GM12878 (cell line): ENCODE data around the gene SNAPC2. TPM values are rescaled to one million over a fixed set of nuclear protein-coding genes. Genes with fewer than 3 reads are reported as not detected.

Experiments used
- ATAC-seq: fragments of 200-7000 bp; cut with Tn5 transposase; 3 replicates; pipeline ENCODE4 v1.9.1; 2020; ENCODE audit warnings: mild to moderate bottlenecking, moderate library complexity
- BruUV-seq: library from RNA; stranded (reverse); fragments of 400-500 nt; replicated peaks from 2 replicates; lab custom pipeline; 2021; lab: Mats Ljungman, UMichigan
- CTCF ChIA-PET: fragments of 300-600 bp; sonication (Branson Sonifier 250); formaldehyde crosslinking; extraction: SDS; loops from one replicate; lab custom pipeline; 2021; ENCODE audit warnings: inconsistent platforms; lab: Yijun Ruan, JAX
- POLR2A ChIA-PET: fragments of 350-600 bp; formaldehyde crosslinking; extraction: SDS; loops from one replicate; lab custom pipeline; 2021; ENCODE audit warnings: inconsistent platforms; lab: Charles Lee
- RAD21 ChIA-PET: fragments of 300-600 bp; sonication (Branson Sonifier 250); formaldehyde crosslinking; loops from one replicate; lab custom pipeline; 2023; ENCODE audit warnings: antibody characterized with exemption; ENCODE audit not compliant: unreplicated experiment; lab: Charles Lee
- SMC1A ChIA-PET: fragments of 300-600 bp; sonication (Branson Sonifier 250); formaldehyde crosslinking; loops from one replicate; lab custom pipeline; 2023; ENCODE audit not compliant: unreplicated experiment, uncharacterized antibody; lab: Charles Lee
- DNase-seq: peaks from one replicate; pipeline ENCODE4 v3.0.0-alpha.2; 2011; ENCODE audit warnings: low read depth, low spot score
- FAIRE-seq: peaks from 3 replicates; lab custom pipeline; 2011; peaks lifted over from hg19 to GRCh38; lab: Jason Lieb, UNC
- H2AFZ ChIP-seq: 2 replicates; pipeline ENCODE4 v1.6.0; 2011; ENCODE audit warnings: low read depth, low read length, control low read depth; ENCODE audit not compliant: control insufficient read depth
- H3K27ac ChIP-seq: 2 replicates; pipeline ENCODE4 v1.5.1; 2011; ENCODE audit warnings: control low read depth; ENCODE audit not compliant: control insufficient read depth, insufficient read depth
- H3K27me3 ChIP-seq, 2 experiments: replicated peaks in 1 of 2; 2 replicates each; pipeline versions ENCODE4 v1.6.0 to v1.6.1; 2011; ENCODE audit warnings: low read length in 1 of 2; ENCODE audit not compliant: control insufficient read depth in 2 of 2, insufficient read depth in 2 of 2
- H3K36me3 ChIP-seq, 2 experiments: 2 replicates each; pipeline ENCODE4 v1.5.1; 2011; ENCODE audit warnings: low read length in 1 of 2; ENCODE audit not compliant: control insufficient read depth in 2 of 2, insufficient read depth in 2 of 2
- H3K4me1 ChIP-seq: 2 replicates; pipeline ENCODE4 v1.6.1; 2011; ENCODE audit warnings: mild to moderate bottlenecking, low read length, moderate library complexity, mixed read lengths; ENCODE audit not compliant: control insufficient read depth, insufficient read depth
- H3K4me2 ChIP-seq: 2 replicates; pipeline ENCODE4 v1.6.0; 2011; ENCODE audit warnings: control low read depth; ENCODE audit not compliant: control insufficient read depth, insufficient read depth
- H3K4me3 ChIP-seq: fragments of 200-600 bp; sonication (generic); 2 replicates; pipeline ENCODE4 v1.5.1; 2016
- H3K79me2 ChIP-seq: 2 replicates; pipeline ENCODE4 v1.6.0; 2011; ENCODE audit warnings: low read length; ENCODE audit not compliant: control insufficient read depth, insufficient read depth
- H3K9ac ChIP-seq: 2 replicates; pipeline ENCODE4 v1.8.0; 2011; ENCODE audit warnings: low read length, control low read depth, mixed read lengths; ENCODE audit not compliant: control insufficient read depth, insufficient read depth
- H3K9me3 ChIP-seq: replicated peaks from 3 replicates; pipeline ENCODE4 v1.5.1; 2011; ENCODE audit warnings: mild to moderate bottlenecking, low read length; ENCODE audit not compliant: control insufficient read depth, insufficient read depth
- H4K20me1 ChIP-seq: 2 replicates; pipeline ENCODE4 v1.6.0; 2011; ENCODE audit not compliant: control insufficient read depth, insufficient read depth
- CREB1 ChIP-seq: IDR thresholded peaks from 2 replicates; pipeline ENCODE4 v1.6.1; 2012; ENCODE audit warnings: low read depth, mild to moderate bottlenecking, inconsistent platforms
- EED ChIP-seq: sonication (generic); IDR thresholded peaks from 2 replicates; pipeline ENCODE4 v1.6.1; 2016; ENCODE audit warnings: antibody characterized with exemption, low read depth
- EGR1 ChIP-seq, 2 experiments: IDR thresholded peaks; 1 replicate in 1 of 2; 2 replicates in 1 of 2; pipeline ENCODE4 v1.6.1; 2011 to 2012; ENCODE audit warnings: low read depth in 2 of 2, low read length in 2 of 2, borderline replicate concordance in 1 of 2, mild to moderate bottlenecking in 1 of 2, moderate library complexity in 1 of 2
- ESRRA ChIP-seq: IDR thresholded peaks from 2 replicates; pipeline ENCODE4 v1.6.1; 2012; ENCODE audit warnings: mild to moderate bottlenecking, low read length, improper control_type of control experiment
- MEF2A ChIP-seq: IDR thresholded peaks from 2 replicates; pipeline ENCODE4 v1.6.1; 2011; ENCODE audit warnings: low read depth, mild to moderate bottlenecking, low read length, moderate library complexity; ENCODE audit not compliant: insufficient read depth
- NFIC ChIP-seq: IDR thresholded peaks from 2 replicates; pipeline ENCODE4 v1.6.1; 2012; ENCODE audit warnings: low read depth, mild to moderate bottlenecking, inconsistent platforms, low read length, moderate library complexity
- NRF1 ChIP-seq: conservative IDR thresholded peaks from 2 replicates; pipeline ENCODE4 v1.6.1; 2011; ENCODE audit warnings: mild to moderate bottlenecking, low read depth, low read length, improper control_type of control experiment
- PAX8 ChIP-seq: fragments of 450-650 bp; IDR thresholded peaks from 2 replicates; pipeline ENCODE4 v1.6.1; 2017; ENCODE audit warnings: mild to moderate bottlenecking, moderate library complexity
- POLR2A ChIP-seq: IDR thresholded peaks from 2 replicates; pipeline ENCODE4 v1.6.1; 2011; ENCODE audit warnings: low read depth, mild to moderate bottlenecking, low read length
- SP1 ChIP-seq: IDR thresholded peaks from one replicate; pipeline ENCODE4 v1.6.1; 2011; ENCODE audit warnings: low read depth, low read length
- SPI1 ChIP-seq: IDR thresholded peaks from 2 replicates; pipeline ENCODE4 v1.6.1; 2011; ENCODE audit warnings: low read depth, mild to moderate bottlenecking, low read length, moderate library complexity, borderline replicate concordance; ENCODE audit not compliant: insufficient read depth
- SRF ChIP-seq, 2 experiments: IDR thresholded peaks; 2 replicates each; pipeline ENCODE4 v1.6.1; 2011; ENCODE audit warnings: low read depth in 2 of 2, low read length in 2 of 2, mild to moderate bottlenecking in 1 of 2, moderate library complexity in 1 of 2
- WRNIP1 ChIP-seq: IDR thresholded peaks from 2 replicates; pipeline ENCODE4 v1.6.1; 2011; ENCODE audit warnings: low read depth, low read length, improper control_type of control experiment, borderline replicate concordance
- YBX1 ChIP-seq: fragments of 450-650 bp; IDR thresholded peaks from 2 replicates; pipeline ENCODE4 v1.6.1; 2016; ENCODE audit warnings: antibody characterized with exemption
- ZNF384 ChIP-seq: IDR thresholded peaks from 2 replicates; pipeline ENCODE4 v1.6.1; 2012; ENCODE audit warnings: low read depth, mild to moderate bottlenecking, low read length, improper control_type of control experiment, borderline replicate concordance
- WGBS: methylation state at CpG from one replicate; pipeline ENCODE4 v1.1.6; 2016; ENCODE audit warnings: low lambda C conversion rate; ENCODE audit not compliant: insufficient replicate concordance, insufficient coverage; ENCODE audit errors: missing lambda C conversion rate; 5-methylcytosine and 5-hydroxymethylcytosine counted together
- in situ Hi-C: fragments of 300-500 bp; cut with MboI; formaldehyde crosslinking; loops from 9 replicates; pipeline ENCODE4 v1.14.3; 2018; ENCODE audit warnings: mixed read lengths
- intact Hi-C: fragments of 100-400 bp; cut with micrococcal nuclease; formaldehyde crosslinking; loops from one replicate; pipeline ENCODE4 v1.14.2; 2022; ENCODE audit not compliant: unreplicated experiment
- polyA plus RNA-seq, 11 experiments: library from polyadenylated mRNA; depleted of rRNA in 4 of 11; unstranded in 6 of 11; stranded (reverse) in 5 of 11; fragments of >200 nt; fragmentation: Nextera tagmentation in 4 of 11; fragmentation: Illumina TruSeq in 1 of 11; extraction: Ambion mirVana in 4 of 11; extraction: Trizol in 1 of 11; gene quantifications; 1 replicate in 1 of 11; 2 replicates in 10 of 11; pipeline versions ENCODE4 v1.2.1 to v1.2.3, GENCODE V29; 2011 to 2016; ENCODE audit warnings: inconsistent platforms in 2 of 11, missing spikeins in 2 of 11, low read depth in 1 of 11
- total RNA-seq, 4 experiments: library from RNA; depleted of rRNA in 3 of 4; stranded (reverse); fragments of >200 nt in 3 of 4; fragmentation: Illumina TruSeq in 1 of 4; extraction: Trizol in 1 of 4; gene quantifications; 2 replicates each; pipeline versions ENCODE4 v1.2.1 to v1.2.3, GENCODE V29; 2013 to 2021
- TF ChIP-seq, protein P1 (sequence below): fragments of 150-350 bp; IDR thresholded peaks from 2 replicates; pipeline ENCODE4 v1.6.1; 2014; ENCODE audit warnings: mild to moderate bottlenecking, low read depth, low read length
- TF ChIP-seq, protein P2 (sequence below): IDR thresholded peaks from 2 replicates; pipeline ENCODE4 v1.6.1; 2011; ENCODE audit warnings: borderline replicate concordance, low read depth, mild to moderate bottlenecking, moderate library complexity, mixed read lengths, low read length; ENCODE audit not compliant: insufficient read depth; ENCODE audit errors: extremely low read length
- TF ChIP-seq, protein P3 (sequence below): fragments of 450-650 bp; IDR thresholded peaks from 2 replicates; pipeline ENCODE4 v1.6.1; 2014; ENCODE audit warnings: mild to moderate bottlenecking
- TF ChIP-seq, protein P4 (sequence below): fragments of 450-650 bp; formaldehyde crosslinking; IDR thresholded peaks from 2 replicates; pipeline ENCODE4 v1.4.0; 2020; ENCODE audit warnings: mild to moderate bottlenecking, moderate library complexity

SNAPC2 gene
- total and polyA plus RNA-seq, 10 of the 15 experiments (the other 5 are each of a cell fraction or from before 2014, with no cell fraction given) = 0.19 to 20.8 (median 12.6) TPM

DNA sequence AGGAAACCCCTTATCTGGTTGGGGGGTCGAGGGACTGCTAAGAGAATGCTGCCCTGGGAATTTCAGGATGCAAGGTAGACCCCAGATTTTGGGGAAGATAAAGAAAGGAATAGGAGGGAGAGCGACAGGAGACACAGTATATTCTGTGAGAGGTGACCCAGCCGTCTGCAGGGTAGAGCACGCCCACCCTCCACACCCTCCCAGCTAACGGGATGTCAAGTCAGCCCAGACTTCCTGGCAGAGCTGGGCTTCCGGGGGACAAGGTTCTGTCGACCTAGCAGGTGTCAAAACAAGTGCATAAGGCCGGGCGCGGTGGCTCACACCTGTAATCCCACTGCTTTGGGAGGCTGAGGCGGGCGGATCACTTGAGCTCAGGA, 45.3 kb upstream of the SNAPC2 start:
- DNase-seq = no peak
- intact Hi-C loops (no loop called here), in situ Hi-C loops (no loop called here)
- Histone ChIP-seq H3K27me3 (peaks cover 2 to 3% of the 10 kb centered on the region in 2 experiments; a peak in 2 of 4 replicates), H3K4me1 (peaks cover 8% of the 10 kb centered on the region; the same call in 1 of the 2 replicates), H3K4me2 (no peak overlapping the region), H4K20me1 (no peaks in the 10 kb centered on the region), H3K4me3 (no peak overlapping the region), H3K9me3 (no peaks in the 10 kb centered on the region), H3K36me3 (no peaks in the 10 kb centered on the region), H3K9ac (no peak overlapping the region), H3K27ac (no peak overlapping the region), H3K79me2 (no peaks in the 10 kb centered on the region), H2AFZ (no peak overlapping the region)
- BruUV-seq = no TSS peak
- 48% methylated on average over 12 of the region's 12 CpGs for WGBS
- ChIA-PET SMC1A (no interaction called here), RAD21 (no interaction called here), POLR2A (no interaction called here)
- FAIRE-seq = no peak
- ATAC-seq = no peak
- TF ChIP-seq, protein P1, sequence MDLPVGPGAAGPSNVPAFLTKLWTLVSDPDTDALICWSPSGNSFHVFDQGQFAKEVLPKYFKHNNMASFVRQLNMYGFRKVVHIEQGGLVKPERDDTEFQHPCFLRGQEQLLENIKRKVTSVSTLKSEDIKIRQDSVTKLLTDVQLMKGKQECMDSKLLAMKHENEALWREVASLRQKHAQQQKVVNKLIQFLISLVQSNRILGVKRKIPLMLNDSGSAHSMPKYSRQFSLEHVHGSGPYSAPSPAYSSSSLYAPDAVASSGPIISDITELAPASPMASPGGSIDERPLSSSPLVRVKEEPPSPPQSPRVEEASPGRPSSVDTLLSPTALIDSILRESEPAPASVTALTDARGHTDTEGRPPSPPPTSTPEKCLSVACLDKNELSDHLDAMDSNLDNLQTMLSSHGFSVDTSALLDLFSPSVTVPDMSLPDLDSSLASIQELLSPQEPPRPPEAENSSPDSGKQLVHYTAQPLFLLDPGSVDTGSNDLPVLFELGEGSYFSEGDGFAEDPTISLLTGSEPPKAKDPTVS = no peak
- no peak for TF ChIP-seq SP1
- TF ChIP-seq, protein P2, sequence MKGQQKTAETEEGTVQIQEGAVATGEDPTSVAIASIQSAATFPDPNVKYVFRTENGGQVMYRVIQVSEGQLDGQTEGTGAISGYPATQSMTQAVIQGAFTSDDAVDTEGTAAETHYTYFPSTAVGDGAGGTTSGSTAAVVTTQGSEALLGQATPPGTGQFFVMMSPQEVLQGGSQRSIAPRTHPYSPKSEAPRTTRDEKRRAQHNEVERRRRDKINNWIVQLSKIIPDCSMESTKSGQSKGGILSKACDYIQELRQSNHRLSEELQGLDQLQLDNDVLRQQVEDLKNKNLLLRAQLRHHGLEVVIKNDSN = no peak
- TF ChIP-seq MEF2A = no peak
- no peak for TF ChIP-seq SRF (IDR thresholded peaks at IDR 0.05; ENCODE audit: low read depth in 2 of 2, low read length in 2 of 2)
- TF ChIP-seq YBX1 = no peak
- no peak for TF ChIP-seq EED
- no peak for TF ChIP-seq PAX8
- TF ChIP-seq NRF1 = no peak
- no peak for TF ChIP-seq SPI1
- no peak for TF ChIP-seq ZNF384
- no peak for TF ChIP-seq WRNIP1
- no peak for TF ChIP-seq POLR2A
- TF ChIP-seq CREB1 = no peak
- TF ChIP-seq, protein P3, sequence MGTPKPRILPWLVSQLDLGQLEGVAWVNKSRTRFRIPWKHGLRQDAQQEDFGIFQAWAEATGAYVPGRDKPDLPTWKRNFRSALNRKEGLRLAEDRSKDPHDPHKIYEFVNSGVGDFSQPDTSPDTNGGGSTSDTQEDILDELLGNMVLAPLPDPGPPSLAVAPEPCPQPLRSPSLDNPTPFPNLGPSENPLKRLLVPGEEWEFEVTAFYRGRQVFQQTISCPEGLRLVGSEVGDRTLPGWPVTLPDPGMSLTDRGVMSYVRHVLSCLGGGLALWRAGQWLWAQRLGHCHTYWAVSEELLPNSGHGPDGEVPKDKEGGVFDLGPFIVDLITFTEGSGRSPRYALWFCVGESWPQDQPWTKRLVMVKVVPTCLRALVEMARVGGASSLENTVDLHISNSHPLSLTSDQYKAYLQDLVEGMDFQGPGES = no peak
- TF ChIP-seq NFIC = no peak
- TF ChIP-seq EGR1 (IDR thresholded peaks at IDR 0.05; ENCODE audit: borderline replicate concordance in 1 of 2, low read depth in 2 of 2, low read length in 2 of 2) = no peak
- TF ChIP-seq, protein P4, sequence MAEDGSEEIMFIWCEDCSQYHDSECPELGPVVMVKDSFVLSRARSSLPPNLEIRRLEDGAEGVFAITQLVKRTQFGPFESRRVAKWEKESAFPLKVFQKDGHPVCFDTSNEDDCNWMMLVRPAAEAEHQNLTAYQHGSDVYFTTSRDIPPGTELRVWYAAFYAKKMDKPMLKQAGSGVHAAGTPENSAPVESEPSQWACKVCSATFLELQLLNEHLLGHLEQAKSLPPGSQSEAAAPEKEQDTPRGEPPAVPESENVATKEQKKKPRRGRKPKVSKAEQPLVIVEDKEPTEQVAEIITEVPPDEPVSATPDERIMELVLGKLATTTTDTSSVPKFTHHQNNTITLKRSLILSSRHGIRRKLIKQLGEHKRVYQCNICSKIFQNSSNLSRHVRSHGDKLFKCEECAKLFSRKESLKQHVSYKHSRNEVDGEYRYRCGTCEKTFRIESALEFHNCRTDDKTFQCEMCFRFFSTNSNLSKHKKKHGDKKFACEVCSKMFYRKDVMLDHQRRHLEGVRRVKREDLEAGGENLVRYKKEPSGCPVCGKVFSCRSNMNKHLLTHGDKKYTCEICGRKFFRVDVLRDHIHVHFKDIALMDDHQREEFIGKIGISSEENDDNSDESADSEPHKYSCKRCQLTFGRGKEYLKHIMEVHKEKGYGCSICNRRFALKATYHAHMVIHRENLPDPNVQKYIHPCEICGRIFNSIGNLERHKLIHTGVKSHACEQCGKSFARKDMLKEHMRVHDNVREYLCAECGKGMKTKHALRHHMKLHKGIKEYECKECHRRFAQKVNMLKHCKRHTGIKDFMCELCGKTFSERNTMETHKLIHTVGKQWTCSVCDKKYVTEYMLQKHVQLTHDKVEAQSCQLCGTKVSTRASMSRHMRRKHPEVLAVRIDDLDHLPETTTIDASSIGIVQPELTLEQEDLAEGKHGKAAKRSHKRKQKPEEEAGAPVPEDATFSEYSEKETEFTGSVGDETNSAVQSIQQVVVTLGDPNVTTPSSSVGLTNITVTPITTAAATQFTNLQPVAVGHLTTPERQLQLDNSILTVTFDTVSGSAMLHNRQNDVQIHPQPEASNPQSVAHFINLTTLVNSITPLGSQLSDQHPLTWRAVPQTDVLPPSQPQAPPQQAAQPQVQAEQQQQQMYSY (CRISPR knock-in tag) = no peak
- no peak for TF ChIP-seq ESRRA
- TF ChIP-seq, all 136 proteins: peak for 0
- CTCF ChIA-PET = no interaction called here
